Measurements from ENCODE around the gene GSTM2. TPM values are rescaled to one million over a fixed set of nuclear protein-coding genes. Genes with fewer than 3 reads are reported as not detected.
A peak's percentile ranks its signal among the peaks of the same experiment; 100 is the strongest.

The GSTM2 gene
- total and polyA plus RNA-seq, 12 donors = 17.2 to 495 (median 63.4) TPM

DNA sequence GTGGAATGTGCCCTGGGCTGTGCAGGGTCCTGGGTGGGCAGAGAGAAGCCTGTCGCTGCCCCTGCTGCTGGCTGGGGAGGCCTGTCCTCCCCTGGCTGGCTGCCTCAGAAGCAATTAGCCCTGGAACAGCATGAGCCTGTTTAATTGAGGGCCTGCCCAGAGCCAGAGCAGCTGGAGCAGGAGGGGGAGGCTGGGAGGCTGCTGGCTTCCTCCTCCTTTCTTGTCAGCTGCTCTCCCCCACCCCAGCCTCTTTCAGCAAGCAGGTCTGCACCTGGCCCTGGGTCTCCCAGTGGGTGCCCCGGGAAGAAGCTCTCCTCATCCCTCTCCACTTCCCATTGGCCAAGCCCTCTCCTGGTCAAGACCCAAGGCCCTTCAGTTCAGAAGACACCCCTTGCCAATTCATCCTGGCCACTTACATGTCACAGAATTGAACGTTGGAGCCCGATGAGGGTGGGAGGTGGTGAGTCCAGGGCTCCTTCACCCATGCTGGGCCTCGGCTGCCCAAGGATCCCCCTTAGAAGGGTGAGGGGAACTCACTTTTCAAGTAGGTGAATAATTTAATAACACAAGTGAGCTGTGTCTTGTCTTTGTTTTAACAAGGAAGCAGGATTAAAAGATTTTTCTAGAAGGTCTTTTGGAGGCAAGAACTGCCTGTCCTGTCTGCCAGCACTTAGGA lies 35.0 kb upstream of the GSTM2 start:
- peaks cover 0 to 11% of the 10 kb centered on the region in 2 donors for H3K4me1 ChIP-seq (replicated peaks in 1 of 2)
- H3K27me3 ChIP-seq = no peaks in the 10 kb centered on the region
- H3K4me3 ChIP-seq = no peak overlapping the region
- TF ChIP-seq, protein P1, sequence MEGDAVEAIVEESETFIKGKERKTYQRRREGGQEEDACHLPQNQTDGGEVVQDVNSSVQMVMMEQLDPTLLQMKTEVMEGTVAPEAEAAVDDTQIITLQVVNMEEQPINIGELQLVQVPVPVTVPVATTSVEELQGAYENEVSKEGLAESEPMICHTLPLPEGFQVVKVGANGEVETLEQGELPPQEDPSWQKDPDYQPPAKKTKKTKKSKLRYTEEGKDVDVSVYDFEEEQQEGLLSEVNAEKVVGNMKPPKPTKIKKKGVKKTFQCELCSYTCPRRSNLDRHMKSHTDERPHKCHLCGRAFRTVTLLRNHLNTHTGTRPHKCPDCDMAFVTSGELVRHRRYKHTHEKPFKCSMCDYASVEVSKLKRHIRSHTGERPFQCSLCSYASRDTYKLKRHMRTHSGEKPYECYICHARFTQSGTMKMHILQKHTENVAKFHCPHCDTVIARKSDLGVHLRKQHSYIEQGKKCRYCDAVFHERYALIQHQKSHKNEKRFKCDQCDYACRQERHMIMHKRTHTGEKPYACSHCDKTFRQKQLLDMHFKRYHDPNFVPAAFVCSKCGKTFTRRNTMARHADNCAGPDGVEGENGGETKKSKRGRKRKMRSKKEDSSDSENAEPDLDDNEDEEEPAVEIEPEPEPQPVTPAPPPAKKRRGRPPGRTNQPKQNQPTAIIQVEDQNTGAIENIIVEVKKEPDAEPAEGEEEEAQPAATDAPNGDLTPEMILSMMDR (IDR thresholded peaks at IDR 0.05) = no peak
- no peak for TF ChIP-seq POLR2A (IDR thresholded peaks at IDR 0.05)
- peak in 4 of 7 donors; percentile 5 to 86 (median 20) for DNase-seq
- H3K36me3 ChIP-seq (replicated peaks in 1 of 2) = peaks cover 0 to 33% of the 10 kb centered on the region in 2 donors
- intact Hi-C loops (cut with DNase I) = no loop called here
- no peaks in the 10 kb centered on the region for H3K9me3 ChIP-seq (replicated peaks in 1 of 3)
- peak overlapping the region in 1 of 5 donors; percentile 68 for H3K27ac ChIP-seq
- WGBS, 4 donors = 54 to 70% (median 67%) methylated on average over 4 to 5 of the region's 5 CpGs

DNA sequence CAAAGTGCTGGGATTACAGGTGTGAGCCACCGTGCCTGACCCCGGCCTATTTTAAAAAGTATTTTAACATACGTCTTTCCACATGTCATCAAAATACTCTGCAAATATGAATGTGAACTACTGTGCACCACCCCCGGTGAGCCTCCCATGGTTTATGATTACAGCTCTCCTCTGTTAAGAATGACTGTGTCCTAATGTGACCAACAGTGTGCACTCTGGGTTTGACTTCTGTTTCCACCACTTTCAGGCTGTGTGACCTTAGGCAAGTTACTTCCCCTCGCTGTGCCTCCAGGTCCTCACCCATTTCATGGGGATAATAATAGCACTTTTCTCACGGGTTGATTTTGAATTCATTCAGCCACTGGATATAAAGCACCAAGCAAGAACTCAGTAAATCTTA lies 33.6 kb upstream of the GSTM2 start:
- TF ChIP-seq, protein P1 (IDR thresholded peaks at IDR 0.05) = no peak
- TF ChIP-seq POLR2A (IDR thresholded peaks at IDR 0.05) = no peak
- Histone ChIP-seq H3K9me3 (replicated peaks in 1 of 3) (no peaks in the 10 kb centered on the region), H3K27ac (peak overlapping the region in 1 of 5 donors; percentile 39), H3K4me3 (no peak overlapping the region), H3K27me3 (no peaks in the 10 kb centered on the region), H3K36me3 (replicated peaks in 1 of 2) (peaks cover 0 to 19% of the 10 kb centered on the region in 2 donors), H3K4me1 (replicated peaks in 1 of 2) (peaks cover 0 to 11% of the 10 kb centered on the region in 2 donors)
- 68 to 75% (median 73%) methylated on average over 6 of the region's 6 CpGs for WGBS, 4 donors
- peak in 3 of 7 donors; percentile 8 to 44 (median 12) for DNase-seq
- intact Hi-C loops (cut with DNase I) = no loop called here

DNA sequence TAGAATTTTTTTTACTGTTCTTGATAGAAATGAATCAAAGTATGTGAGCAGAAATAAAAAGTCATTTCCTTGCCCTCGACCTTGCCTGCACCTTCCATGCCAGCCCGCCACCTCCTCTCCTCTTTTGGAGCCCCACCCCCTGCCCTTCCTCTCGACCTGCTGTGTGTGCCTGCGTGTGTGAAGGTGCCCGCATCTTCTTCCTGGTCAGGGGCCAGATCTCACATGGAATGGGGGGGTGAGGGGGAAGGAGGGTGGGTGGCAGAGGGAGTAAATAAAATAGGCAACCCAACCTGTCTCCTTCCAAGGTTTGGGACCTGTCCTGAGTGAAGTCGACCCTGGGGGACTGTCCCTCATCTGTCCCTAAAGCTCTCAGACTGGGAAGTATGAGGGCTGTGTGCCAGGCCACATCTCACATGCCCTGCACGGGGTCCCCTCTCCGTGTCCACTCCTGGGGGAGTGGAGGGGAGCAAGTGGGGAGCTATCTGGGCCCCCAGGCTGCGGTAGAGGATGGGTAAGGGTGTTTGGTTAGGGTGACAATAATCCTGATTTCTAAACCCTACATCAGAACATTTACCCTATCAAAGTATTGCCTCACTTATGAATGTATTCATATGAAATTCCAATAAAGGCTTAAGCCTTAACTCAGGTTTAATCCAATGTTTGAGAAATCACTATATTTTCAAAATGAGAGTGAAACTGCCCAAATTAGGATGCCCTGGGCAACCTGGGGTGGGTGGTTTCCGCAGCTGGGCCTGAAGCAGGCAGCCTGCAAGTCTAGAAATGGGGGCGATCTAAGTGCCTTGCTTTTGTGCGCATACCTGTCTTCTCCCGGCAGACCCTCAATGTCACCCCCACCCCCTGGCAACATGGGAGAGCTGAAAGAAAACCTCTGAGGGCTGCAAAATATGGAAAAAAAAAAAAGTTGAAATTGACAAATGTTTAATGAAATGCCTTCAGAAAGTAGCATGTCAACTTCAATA lies 32.8 kb upstream of the GSTM2 start:
- H3K4me1 ChIP-seq (replicated peaks in 1 of 2) = peaks cover 0 to 11% of the 10 kb centered on the region in 2 donors

More for the DNA sequence above, 32.8 kb upstream of the GSTM2 start:
- no peaks in the 10 kb centered on the region for H3K9me3 ChIP-seq (replicated peaks in 1 of 3)
- H3K27ac ChIP-seq = peak overlapping the region in 1 of 5 donors; percentile 39
- intact Hi-C loops (cut with DNase I) = no loop called here
- TF ChIP-seq POLR2A (IDR thresholded peaks at IDR 0.05) = no peak
- TF ChIP-seq, protein P1 (IDR thresholded peaks at IDR 0.05) = no peak
- no peaks in the 10 kb centered on the region for H3K27me3 ChIP-seq
- H3K4me3 ChIP-seq = no peak overlapping the region
- H3K36me3 ChIP-seq (replicated peaks in 1 of 2) = peaks cover 0 to 11% of the 10 kb centered on the region in 2 donors
- 50 to 65% (median 55%) methylated on average over 13 of the region's 13 CpGs for WGBS, 4 donors
- DNase-seq = peak in 4 of 7 donors; percentile 12 to 50 (median 18)

Measured in adrenal gland (tissue), 12 donors.